Activated CD4-positive, CD25-positive, alpha-beta regulatory T cell treated with anti-CD3 and anti-CD28 coated beads, Interleukin-2, amount 50 U/mL, for 24 hours (primary cell): ENCODE measurements around the gene CPB2.

Source experiments
- ATAC-seq, 2 donors: fragments of 150-1000 bp; cut with Tn5 transposase; one replicate each; pipeline ENCODE4 v1.10.0; 2021; ENCODE audit warnings: mild to moderate bottlenecking in 1 of 2, moderate library complexity in 1 of 2

CPB2 gene

GRCh38 chr13:46097015-46097414, 7.8 kb downstream of the CPB2 start:
- ATAC-seq, result no peak

- ATAC-seq, result no peak
These were observed 10.4 kb downstream of the CPB2 start for GRCh38 chr13:46094478-46094877.

GRCh38 chr13:46088821-46089562, 15.8 kb downstream of the CPB2 start:
- no peak for ATAC-seq

- no peak for ATAC-seq
These were observed 17.4 kb downstream of the CPB2 start for GRCh38 chr13:46087481-46087880.

- no peak for ATAC-seq
These were observed 17.8 kb downstream of the CPB2 start for GRCh38 chr13:46086985-46087384.

GRCh38 chr13:46086421-46086922, 18.4 kb downstream of the CPB2 start:
- ATAC-seq, result no peak

- ATAC-seq, result no peak
These were observed 19.1 kb downstream of the CPB2 start for GRCh38 chr13:46085737-46086136.

- ATAC-seq, result no peak
These were observed 22.5 kb downstream of the CPB2 start for GRCh38 chr13:46082324-46082723.

- ATAC-seq, result no peak
These were observed 25.1 kb downstream of the CPB2 start for GRCh38 chr13:46079770-46080169.

GRCh38 chr13:46077265-46077664, 27.6 kb downstream of the CPB2 start:
- ATAC-seq, result no peak

GRCh38 chr13:46076827-46077226, 28.0 kb downstream of the CPB2 start:
- ATAC-seq, result no peak

GRCh38 chr13:46075811-46076210, 29.0 kb downstream of the CPB2 start:
- no peak for ATAC-seq

GRCh38 chr13:46071590-46072249, 33.1 kb downstream of the CPB2 start:
- no peak for ATAC-seq

- no peak for ATAC-seq
These were observed 41.5 kb downstream of the CPB2 start for GRCh38 chr13:46063292-46063691.

- ATAC-seq, result no peak
These were observed 42.6 kb downstream of the CPB2 start for GRCh38 chr13:46062185-46062584.

GRCh38 chr13:46059405-46059804, 45.4 kb downstream of the CPB2 start:
- no peak for ATAC-seq

GRCh38 chr13:46058268-46058667, 46.6 kb downstream of the CPB2 start:
- ATAC-seq, result no peak

- ATAC-seq, result no peak
These were observed 47.4 kb downstream of the CPB2 start for GRCh38 chr13:46057256-46058015.

GRCh38 chr13:46053162-46054012, 51.4 kb downstream of the CPB2 start:
- no peak for ATAC-seq

GRCh38 chr13:46052319-46053161, 52.3 kb downstream of the CPB2 start, which contains the start of gene ZC3H13:
ZC3H13 (minus strand) TSS chr13:46052746; CDS start chr13:46045507, 7,239 bp downstream.
- ATAC-seq, result peak; percentile 100

GRCh38 chr13:46051968-46052318, 52.9 kb downstream of the CPB2 start:
- ATAC-seq, result peak; percentile 2

- ATAC-seq, result no peak
These were observed 54.1 kb downstream of the CPB2 start for GRCh38 chr13:46050771-46051170.
